CD4-positive, alpha-beta T cell (primary cell): ENCODE data around the gene CPNE1. TPM values are rescaled to one million over a fixed set of nuclear protein-coding genes. Genes with fewer than 3 reads are reported as not detected.

Source experiments
- ATAC-seq: fragments of 200-7000 bp; cut with Tn5 transposase; one replicate; pipeline ENCODE4 v1.10.0; 2022; ENCODE audit warnings: mild to moderate bottlenecking; ENCODE audit not compliant: poor library complexity
- CTCF ChIA-PET: fragments of 350-600 bp; sonication (Branson Sonifier 250); formaldehyde crosslinking; loops from one replicate; lab custom pipeline; 2021; ENCODE audit warnings: antibody characterized with exemption, inconsistent platforms; lab: Charles Lee
- POLR2A ChIA-PET: fragments of 350-600 bp; sonication (Branson Sonifier 250); formaldehyde crosslinking; loops from one replicate; lab custom pipeline; 2021; ENCODE audit warnings: antibody characterized with exemption, inconsistent platforms; lab: Charles Lee
- DNase-seq, 14 experiments: peaks; one replicate each; pipeline ENCODE4 v3.0.0-alpha.2; 2013 to 2020; ENCODE audit warnings: mixed read lengths in 2 of 14
- H3K27ac ChIP-seq, 2 donors: one replicate each; pipeline versions ENCODE4 v1.5.1 to v1.7.0; 2013; ENCODE audit warnings: low read length in 2 of 2, low read depth in 1 of 2, mild to moderate bottlenecking in 1 of 2
- H3K27me3 ChIP-seq, 2 experiments: 1 replicate in 1 of 2; 2 replicates in 1 of 2; pipeline versions ENCODE4 v1.6.1 to v1.7.0; 2013; ENCODE audit warnings: low read length in 2 of 2, control low read depth in 1 of 2, mild to moderate bottlenecking in 1 of 2, moderate library complexity in 1 of 2; ENCODE audit not compliant: insufficient read depth in 2 of 2, control insufficient read depth in 1 of 2
- H3K36me3 ChIP-seq: one replicate; pipeline ENCODE4 v1.6.1; 2013; ENCODE audit warnings: low read length, control low read depth; ENCODE audit not compliant: insufficient read depth
- H3K4me1 ChIP-seq: one replicate; pipeline ENCODE4 v1.6.1; 2013; ENCODE audit warnings: low read length, control low read depth; ENCODE audit not compliant: insufficient read depth
- H3K4me3 ChIP-seq: one replicate; pipeline ENCODE4 v1.5.1; 2013; ENCODE audit warnings: mild to moderate bottlenecking, low read length, moderate library complexity
- H3K9me3 ChIP-seq, 2 experiments: 1 replicate in 1 of 2; 2 replicates in 1 of 2; pipeline versions ENCODE4 v1.6.1 to v1.7.0; 2013; ENCODE audit warnings: low read length in 2 of 2, mild to moderate bottlenecking in 2 of 2, control low read depth in 1 of 2, moderate library complexity in 1 of 2; ENCODE audit not compliant: control insufficient read depth in 1 of 2, insufficient read depth in 1 of 2
- H3K27ac Mint-ChIP-seq: one replicate; pipeline ENCODE4 v1.8.0; 2020; ENCODE audit warnings: mixed read lengths
- H3K27me3 Mint-ChIP-seq: one replicate; pipeline ENCODE4 v1.8.0; 2021; ENCODE audit warnings: mixed read lengths
- H3K36me3 Mint-ChIP-seq: one replicate; pipeline ENCODE4 v1.8.0; 2021; ENCODE audit warnings: low read depth, mixed read lengths
- H3K4me1 Mint-ChIP-seq: one replicate; pipeline ENCODE4 v1.8.0; 2021; ENCODE audit warnings: low read depth, mixed read lengths
- H3K4me3 Mint-ChIP-seq: one replicate; pipeline ENCODE4 v1.8.0; 2020; ENCODE audit warnings: mild to moderate bottlenecking, mixed read lengths
- H3K9me3 Mint-ChIP-seq: one replicate; pipeline ENCODE4 v1.8.0; 2020; ENCODE audit warnings: mixed read lengths
- intact Hi-C, 2 experiments: fragments of 100-400 bp; cut with DNase I in 1 of 2; cut with micrococcal nuclease in 1 of 2; formaldehyde crosslinking; loops; one replicate each; pipeline versions ENCODE4 v1.15.1 to v1.9.0; 2023 to 2025; cut with DNase I, micrococcal nuclease
- total RNA-seq, 174 experiments: library from RNA in 2 of 174; stranded (reverse) in 2 of 174; gene quantifications; one replicate each; pipeline ENCODE4 v1.2.3 and lab custom pipeline; 2021 to 2026
- TF ChIP-seq, protein P1 (sequence below): fragments of 200-600 bp; IDR thresholded peaks from one replicate; pipeline ENCODE4 v1.8.0; 2022; ENCODE audit warnings: antibody characterized with exemption, mild to moderate bottlenecking

CPNE1 gene
- total RNA-seq, 2 experiments from 2014 or later = 146 to 153 TPM

- peaks cover 30% of the 10 kb centered on the region for H3K4me1 ChIP-seq
- ATAC-seq (no peak), DNase-seq (no peak)
- no peak overlapping the region for H3K4me3 ChIP-seq
- intact Hi-C loops = no loop called here
- Mint-ChIP-seq H3K9me3 (no peaks in the 10 kb centered on the region), H3K4me1 (peaks cover 69% of the 10 kb centered on the region), H3K36me3 (peaks cover 96% of the 10 kb centered on the region), H3K4me3 (peak overlapping the region; percentile 35), H3K27ac (peak overlapping the region; percentile 47), H3K27me3 (no peaks in the 10 kb centered on the region)
- peaks cover 96% of the 10 kb centered on the region for H3K36me3 ChIP-seq
- ChIA-PET CTCF (interaction anchor here (0.9 to 2.2 kb wide), 2 partner anchors 12 to 93 kb away, joined by 3 to 8 read pairs; partner anchors contain the start of genes NFS1 and ROMO1), POLR2A (interaction anchor here (0.6 to 4.0 kb wide), 5 partner anchors 9 to 1603 kb away, joined by 3 to 27 read pairs (median 4); partner anchors contain the start of genes NFS1, PHF20, RBM39 and ROMO1)
- no peaks in the 10 kb centered on the region for H3K9me3 ChIP-seq
- H3K27ac ChIP-seq = peak overlapping the region in 1 of 2 donors; percentile 38
- TF ChIP-seq, protein P1, sequence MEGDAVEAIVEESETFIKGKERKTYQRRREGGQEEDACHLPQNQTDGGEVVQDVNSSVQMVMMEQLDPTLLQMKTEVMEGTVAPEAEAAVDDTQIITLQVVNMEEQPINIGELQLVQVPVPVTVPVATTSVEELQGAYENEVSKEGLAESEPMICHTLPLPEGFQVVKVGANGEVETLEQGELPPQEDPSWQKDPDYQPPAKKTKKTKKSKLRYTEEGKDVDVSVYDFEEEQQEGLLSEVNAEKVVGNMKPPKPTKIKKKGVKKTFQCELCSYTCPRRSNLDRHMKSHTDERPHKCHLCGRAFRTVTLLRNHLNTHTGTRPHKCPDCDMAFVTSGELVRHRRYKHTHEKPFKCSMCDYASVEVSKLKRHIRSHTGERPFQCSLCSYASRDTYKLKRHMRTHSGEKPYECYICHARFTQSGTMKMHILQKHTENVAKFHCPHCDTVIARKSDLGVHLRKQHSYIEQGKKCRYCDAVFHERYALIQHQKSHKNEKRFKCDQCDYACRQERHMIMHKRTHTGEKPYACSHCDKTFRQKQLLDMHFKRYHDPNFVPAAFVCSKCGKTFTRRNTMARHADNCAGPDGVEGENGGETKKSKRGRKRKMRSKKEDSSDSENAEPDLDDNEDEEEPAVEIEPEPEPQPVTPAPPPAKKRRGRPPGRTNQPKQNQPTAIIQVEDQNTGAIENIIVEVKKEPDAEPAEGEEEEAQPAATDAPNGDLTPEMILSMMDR = no peak
- H3K27me3 ChIP-seq = no peaks in the 10 kb centered on the region
Measured at GRCh38 chr20:35711588-35712209, 47.0 kb upstream of the CPNE1 start.

DNA sequence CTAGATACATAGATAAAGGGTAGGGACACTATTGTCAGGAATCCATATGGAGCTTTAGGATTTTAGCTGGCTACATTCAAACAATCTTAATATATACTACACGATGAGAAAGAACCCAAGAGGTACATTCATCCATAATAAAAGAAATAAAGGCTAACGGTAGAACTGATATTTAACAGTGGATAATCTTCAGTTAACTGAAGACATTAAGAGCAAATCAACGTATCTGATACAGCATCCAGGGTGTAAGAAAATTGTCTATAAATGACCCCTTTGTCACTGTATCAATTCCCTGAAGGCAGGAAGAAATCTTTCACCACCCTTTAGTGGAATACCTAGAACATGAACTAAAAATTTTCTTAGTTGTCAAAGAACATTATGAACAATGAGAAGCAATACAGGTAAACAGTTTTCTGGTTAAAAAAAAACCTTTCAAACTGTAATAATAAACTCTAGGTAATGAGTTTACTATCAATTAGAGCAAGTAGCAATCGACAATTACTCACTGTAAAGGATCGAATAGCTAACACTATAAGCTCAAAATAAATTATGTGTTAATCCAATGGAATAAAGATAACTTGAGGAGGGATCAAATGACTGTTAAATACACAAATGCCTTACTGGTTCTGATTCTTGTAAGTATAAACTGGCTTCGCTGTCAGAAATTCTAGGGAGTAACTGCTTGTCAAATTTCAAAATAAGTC is 46.3 kb upstream of the CPNE1 start:
- H3K27ac ChIP-seq = peak overlapping the region in 1 of 2 donors; percentile 21

DNA sequence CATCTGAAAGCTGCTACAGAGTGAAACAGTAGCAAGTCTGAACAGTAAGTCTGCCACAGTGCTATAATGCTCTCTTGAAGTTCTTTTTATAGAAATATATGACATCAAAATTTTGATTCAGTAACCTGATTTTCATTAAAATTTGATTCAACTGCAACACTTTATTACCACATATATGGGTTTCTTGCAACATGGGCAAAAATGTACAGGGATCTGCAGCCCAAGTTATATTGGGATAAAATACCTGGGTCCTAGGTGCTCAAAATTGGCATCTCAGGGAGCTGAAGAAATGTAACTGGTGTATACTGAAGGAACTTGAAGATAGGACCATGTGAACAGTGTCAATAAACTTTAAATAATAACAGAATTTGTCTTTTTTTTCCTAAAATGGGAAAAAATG is 45.3 kb upstream of the CPNE1 start:
- no peak overlapping the region for H3K27ac ChIP-seq
- intact Hi-C loops = no loop called here

More for the DNA sequence above, 46.3 kb upstream of the CPNE1 start:
- CTCF ChIA-PET = interaction anchor here (2.2 kb wide), 1 partner anchor 12 kb away, joined by 8 read pairs; the partner anchor contains the start of genes NFS1 and ROMO1
- Histone ChIP-seq H3K9me3 (no peaks in the 10 kb centered on the region), H3K36me3 (peaks cover 96% of the 10 kb centered on the region), H3K4me3 (no peak overlapping the region), H3K27me3 (no peaks in the 10 kb centered on the region), H3K4me1 (peaks cover 29% of the 10 kb centered on the region)
- no peaks in the 10 kb centered on the region for H3K27me3 Mint-ChIP-seq
- POLR2A ChIA-PET = interaction anchor here (0.6 to 4.0 kb wide), 5 partner anchors 9 to 1602 kb away, joined by 3 to 27 read pairs (median 4); partner anchors contain the start of genes NFS1, PHF20, RBM39 and ROMO1
- ATAC-seq (no peak), DNase-seq (no peak)
- peak overlapping the region; percentile 47 for H3K27ac Mint-ChIP-seq
- intact Hi-C loops = no loop called here
- peaks cover 96% of the 10 kb centered on the region for H3K36me3 Mint-ChIP-seq
- H3K4me1 Mint-ChIP-seq = peaks cover 69% of the 10 kb centered on the region
- TF ChIP-seq, protein P1 = no peak
- no peaks in the 10 kb centered on the region for H3K9me3 Mint-ChIP-seq
- H3K4me3 Mint-ChIP-seq = peak overlapping the region; percentile 35

More for the DNA sequence above, 45.3 kb upstream of the CPNE1 start:
- CTCF ChIA-PET = interaction anchor here (0.9 to 2.2 kb wide), 3 partner anchors 9 to 174 kb away, joined by 3 to 8 read pairs (median 3); partner anchors contain the start of genes NFS1 and ROMO1
- no peaks in the 10 kb centered on the region for H3K9me3 Mint-ChIP-seq
- H3K36me3 Mint-ChIP-seq = peaks cover 96% of the 10 kb centered on the region
- no peak overlapping the region for H3K4me3 ChIP-seq
- POLR2A ChIA-PET = interaction anchor here (1.5 to 4.0 kb wide), 2 partner anchors 10 to 62 kb away, joined by 3 to 27 read pairs; partner anchors contain the start of genes NFS1, PHF20 and ROMO1
- no peaks in the 10 kb centered on the region for H3K9me3 ChIP-seq
- TF ChIP-seq, protein P1 = no peak
- H3K4me1 Mint-ChIP-seq = peaks cover 62% of the 10 kb centered on the region
- DNase-seq (no peak), ATAC-seq (no peak)
- no peaks in the 10 kb centered on the region for H3K27me3 ChIP-seq
- H3K27me3 Mint-ChIP-seq = no peaks in the 10 kb centered on the region
- peaks cover 96% of the 10 kb centered on the region for H3K36me3 ChIP-seq
- H3K27ac Mint-ChIP-seq = no peak overlapping the region
- peaks cover 19% of the 10 kb centered on the region for H3K4me1 ChIP-seq
- H3K4me3 Mint-ChIP-seq = no peak overlapping the region
